ENCODE data around the gene UBE2O. TPM values are rescaled to one million over a fixed set of nuclear protein-coding genes. Genes with fewer than 3 reads are reported as not detected.
A peak's percentile ranks its signal among the peaks of the same experiment; 100 is the strongest.
"Not testable (repeated sequence)": the region's sequence is repeated elsewhere in the genome, so short reads cannot be mapped to it uniquely, and the experiment has no call there.

Gene UBE2O
- total RNA-seq, 2 donors from 2014 or later: 17.1 to 30.3 TPM

- 47 to 67% methylated on average over 7 to 12 of the region's 12 CpGs for WGBS, 2 donors
Observed at GRCh38 chr17:76365256-76365903, 87.6 kb downstream of the UBE2O start.

GRCh38 chr17:76363107-76363842 lies 89.7 kb downstream of the UBE2O start:
- Histone ChIP-seq H3K27ac (no peak overlapping the region), H3K4me1 (peaks cover 3% of the 10 kb centered on the region), H3K4me3 (no peak overlapping the region), H3K9me3 (no peaks in the 10 kb centered on the region), H3K27me3 (no peaks in the 10 kb centered on the region), H3K36me3 (replicated peaks in 1 of 2; ENCODE audit: insufficient read depth in 1 of 2, low read depth in 2 of 2) (no peaks in the 10 kb centered on the region)
- DNase-seq: no peak
- no peak for ATAC-seq
- intact Hi-C loops (cut with DNase I): no loop called here
- 81 to 88% methylated on average over 11 of the region's 11 CpGs for WGBS, 2 donors
- TF ChIP-seq POLR2A (IDR thresholded peaks at IDR 0.05): no peak
- no peak for TF ChIP-seq CTCF (IDR thresholded peaks at IDR 0.05)

More at GRCh38 chr17:76365256-76365903, 87.6 kb downstream of the UBE2O start:
- Histone ChIP-seq H3K36me3 (replicated peaks in 1 of 2; ENCODE audit: insufficient read depth in 1 of 2, low read depth in 2 of 2) (no peaks in the 10 kb centered on the region), H3K9me3 (no peaks in the 10 kb centered on the region), H3K27me3 (no peaks in the 10 kb centered on the region), H3K4me1 (peaks cover 9% of the 10 kb centered on the region), H3K4me3 (no peak overlapping the region), H3K27ac (no peak overlapping the region)
- peak in 1 of 4 donors; percentile 26 for DNase-seq
- ATAC-seq: no peak
- TF ChIP-seq CTCF (IDR thresholded peaks at IDR 0.05) (peak in 3 of 7 experiments; percentile 14 to 27 (median 23)), POLR2A (IDR thresholded peaks at IDR 0.05) (no peak)
- intact Hi-C loops (cut with DNase I): no loop called here

GRCh38 chr17:76360461-76360860 lies 92.5 kb downstream of the UBE2O start:
- DNase-seq: no peak
- Histone ChIP-seq H3K36me3 (replicated peaks in 1 of 2; ENCODE audit: insufficient read depth in 1 of 2, low read depth in 2 of 2) (no peaks in the 10 kb centered on the region), H3K4me1 (peaks cover 3% of the 10 kb centered on the region), H3K4me3 (no peak overlapping the region), H3K27ac (no peak overlapping the region), H3K27me3 (no peaks in the 10 kb centered on the region), H3K9me3 (no peaks in the 10 kb centered on the region)
- no peak for ATAC-seq
- TF ChIP-seq CTCF (IDR thresholded peaks at IDR 0.05) (no peak), POLR2A (IDR thresholded peaks at IDR 0.05) (no peak)
- intact Hi-C loops (cut with DNase I): no loop called here
- WGBS, 2 donors: 70 to 75% methylated on average over 2 of the region's 2 CpGs

- ATAC-seq: not testable (repeated sequence)
Observed at GRCh38 chr17:76359776-76360175, 93.2 kb downstream of the UBE2O start.

GRCh38 chr17:76359375-76359774 lies 93.6 kb downstream of the UBE2O start:
- H3K9me3 ChIP-seq: no peaks in the 10 kb centered on the region
- no peak for TF ChIP-seq CTCF (IDR thresholded peaks at IDR 0.05)
- no peak for TF ChIP-seq POLR2A (IDR thresholded peaks at IDR 0.05)
- WGBS, 2 donors: 79 to 83% methylated on average over 6 of the region's 6 CpGs
- DNase-seq (no peak), ATAC-seq (no peak)
- H3K36me3 ChIP-seq (replicated peaks in 1 of 2; ENCODE audit: insufficient read depth in 1 of 2, low read depth in 2 of 2): no peaks in the 10 kb centered on the region
- H3K4me3 ChIP-seq: no peak overlapping the region
- H3K4me1 ChIP-seq: peaks cover 9% of the 10 kb centered on the region
- no peaks in the 10 kb centered on the region for H3K27me3 ChIP-seq
- no peak overlapping the region for H3K27ac ChIP-seq
- intact Hi-C loops (cut with DNase I): no loop called here

More at GRCh38 chr17:76359776-76360175, 93.2 kb downstream of the UBE2O start:
- H3K27me3 ChIP-seq; H3K36me3 ChIP-seq (replicated peaks in 1 of 2; ENCODE audit: insufficient read depth in 1 of 2, low read depth in 2 of 2); H3K9me3 ChIP-seq; intact Hi-C loops (cut with DNase I); H3K27ac ChIP-seq; DNase-seq; H3K4me3 ChIP-seq; H3K4me1 ChIP-seq: not testable (repeated sequence)
- 61 to 71% methylated on average over 6 of the region's 6 CpGs for WGBS, 2 donors

Data from body of pancreas (tissue), 4 donors.